Epidermal melanocyte (primary cell): ENCODE results near the gene KCNG2.

Source experiments
- DNase-seq: peaks from one replicate; pipeline ENCODE4 v3.0.0; 2011; ENCODE audit warnings: low spot score; ENCODE audit not compliant: insufficient read length

KCNG2 gene

DNA sequence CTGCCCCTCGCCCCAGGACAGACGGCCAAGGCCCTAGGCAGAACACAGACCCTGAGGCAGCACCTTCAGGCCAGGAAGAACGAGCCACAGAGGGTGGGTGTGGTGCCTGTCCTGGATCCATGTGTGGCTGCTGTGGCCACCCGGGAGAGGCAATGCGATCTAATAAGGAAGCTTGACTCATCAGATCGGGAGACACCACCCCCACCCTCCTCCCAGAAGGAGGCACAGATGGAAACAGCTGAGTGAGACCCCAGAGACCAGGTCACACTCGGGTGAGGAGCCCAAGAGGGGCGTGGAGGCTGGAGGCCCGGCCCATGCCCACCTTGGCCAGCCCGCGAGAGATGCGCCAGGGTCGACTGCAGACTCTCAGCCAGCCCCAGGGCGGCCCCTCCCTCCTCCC, 20.3 kb downstream of the KCNG2 start:
- no peak for DNase-seq

DNA sequence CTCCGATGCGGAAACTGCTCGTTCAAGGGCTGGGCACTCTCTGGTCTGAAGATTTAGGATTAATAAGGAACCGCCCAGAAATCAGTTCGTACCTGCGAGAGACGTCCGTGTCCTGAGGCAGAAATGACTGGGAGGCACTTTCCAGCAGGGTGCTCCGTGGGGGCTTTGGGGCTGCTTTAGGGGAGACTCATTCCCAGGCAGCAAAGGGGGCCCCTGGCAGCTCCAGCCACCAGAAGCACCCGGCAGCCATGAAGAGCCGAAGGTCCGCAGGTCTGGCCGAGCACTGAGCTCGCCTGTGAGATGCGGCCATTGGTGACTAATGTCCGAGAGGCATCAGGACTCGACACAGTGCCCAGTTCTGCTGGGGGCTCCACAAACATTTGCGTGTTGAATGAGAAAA, 20.9 kb downstream of the KCNG2 start:
- no peak for DNase-seq

DNA sequence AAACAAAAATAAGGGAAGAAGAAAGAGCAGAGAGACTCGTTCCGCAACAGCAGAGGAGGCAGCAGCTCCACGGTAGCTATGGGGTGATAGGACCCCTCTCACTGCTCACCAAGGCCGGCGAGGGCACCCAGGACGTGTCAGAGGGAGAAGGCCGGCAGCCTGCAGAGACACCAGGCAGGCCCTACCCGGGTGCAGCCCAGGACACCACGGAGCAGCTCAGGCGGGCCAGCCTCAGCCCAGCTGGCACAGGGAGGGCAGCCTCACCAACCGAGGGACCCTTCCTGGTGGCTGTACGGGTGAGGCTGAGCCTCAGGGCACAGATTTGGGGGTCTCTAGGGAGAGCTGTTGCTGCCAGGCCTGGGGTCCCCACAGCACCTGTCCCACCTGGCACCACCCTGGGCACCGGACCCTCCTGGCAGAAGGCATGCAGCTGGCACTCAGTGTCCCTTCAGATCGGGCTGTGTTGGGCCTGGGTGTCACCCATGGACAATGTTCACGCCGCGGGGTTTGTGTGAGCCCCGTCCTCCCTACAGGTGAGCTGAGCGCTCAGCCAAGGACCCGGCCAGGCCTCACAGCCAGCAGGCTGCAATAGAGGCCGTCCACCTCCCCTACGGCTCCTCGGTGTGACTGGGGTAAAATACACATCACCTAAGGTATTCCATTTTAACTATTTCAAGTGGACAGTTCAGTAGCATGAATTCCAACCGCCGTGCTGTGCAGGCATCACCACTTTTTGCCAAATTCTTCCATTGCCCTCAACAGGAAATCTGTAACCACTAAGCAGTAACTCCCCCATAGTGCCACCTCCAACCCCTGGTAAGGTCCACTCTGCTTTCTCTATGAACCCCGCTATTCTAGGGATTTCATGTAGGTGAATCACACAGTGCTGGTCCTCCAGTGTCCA, 21.6 kb downstream of the KCNG2 start:
- no peak for DNase-seq

DNA sequence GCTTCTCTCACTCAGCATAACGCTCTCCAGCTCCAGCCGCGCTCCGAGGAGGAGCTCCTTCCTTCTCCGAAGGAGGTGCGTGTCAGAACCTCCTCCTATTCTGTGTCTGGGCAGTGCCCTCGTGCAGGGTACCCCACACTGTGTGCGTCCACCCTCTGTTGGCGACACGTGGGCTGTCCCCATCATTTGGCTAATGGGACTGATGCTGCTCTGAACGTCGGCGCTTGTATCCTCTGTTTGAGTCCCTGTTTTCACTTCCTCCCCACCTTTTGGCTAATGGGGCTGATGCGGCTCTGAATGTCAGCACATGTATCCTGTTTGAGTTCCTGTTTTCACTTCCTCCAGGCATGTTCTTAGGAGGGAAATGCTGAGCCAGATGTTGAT, 22.2 kb downstream of the KCNG2 start:
- no peak for DNase-seq

DNA sequence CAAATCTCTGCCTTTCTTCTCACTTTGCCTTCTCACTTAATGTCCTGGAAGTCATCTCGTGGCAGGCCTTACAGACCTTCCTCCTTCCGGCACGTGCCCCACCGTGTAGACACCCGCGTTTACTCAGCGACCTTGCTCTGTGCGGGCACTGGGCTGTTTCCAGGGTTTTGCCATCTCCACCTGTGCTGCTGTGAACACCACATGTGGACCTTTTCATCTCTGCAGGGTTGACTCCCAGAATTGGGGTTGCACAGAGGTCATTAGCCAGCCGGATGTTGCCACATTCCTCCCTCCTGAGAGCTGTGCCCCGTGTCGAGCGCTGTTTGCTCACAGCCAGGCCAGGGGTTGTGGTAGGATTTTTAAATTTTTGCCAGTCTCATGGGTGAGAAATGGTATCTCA, 25.4 kb downstream of the KCNG2 start:
- DNase-seq = no peak

DNA sequence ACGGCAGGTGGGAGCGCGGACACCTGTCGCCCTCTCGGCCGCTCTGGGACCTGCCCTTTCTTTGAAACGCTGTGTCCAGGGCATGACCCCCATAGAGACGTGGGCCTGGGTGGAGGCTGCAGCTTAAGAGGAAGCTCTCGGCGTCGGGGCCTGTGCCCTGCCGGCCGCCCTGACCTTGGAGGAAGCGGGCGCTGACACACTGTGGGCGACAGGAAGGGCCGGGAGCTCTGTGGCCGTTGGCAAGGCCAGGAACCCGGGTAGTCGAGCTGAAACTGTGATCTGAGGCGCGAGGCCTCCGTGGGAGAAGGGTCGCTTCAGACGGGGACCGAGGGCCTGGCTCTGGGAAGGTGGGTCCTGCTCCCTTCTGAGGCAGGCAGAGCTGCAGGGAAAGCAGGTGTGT, 28.2 kb downstream of the KCNG2 start:
- no peak for DNase-seq

DNA sequence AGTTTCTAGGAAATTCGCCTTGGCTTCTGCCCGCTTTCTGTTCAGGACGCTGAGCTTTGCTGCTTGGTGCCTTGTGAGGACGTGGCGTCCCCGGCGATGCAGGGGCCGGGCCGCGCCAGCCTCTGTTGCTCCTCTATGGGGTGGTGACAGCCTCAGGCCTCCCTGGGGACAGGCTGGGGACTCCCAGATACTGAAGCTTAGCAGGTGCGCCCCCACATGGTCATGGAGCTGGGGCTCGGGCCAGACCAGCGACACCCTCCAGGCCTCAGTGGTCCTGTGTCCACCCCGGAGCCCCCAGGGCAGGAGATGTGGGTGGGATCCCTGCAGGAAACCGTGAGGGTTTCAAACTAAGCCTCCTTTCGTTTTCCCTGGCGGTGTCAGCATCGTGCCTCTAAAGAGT, 29.2 kb downstream of the KCNG2 start:
- DNase-seq = no peak

DNA sequence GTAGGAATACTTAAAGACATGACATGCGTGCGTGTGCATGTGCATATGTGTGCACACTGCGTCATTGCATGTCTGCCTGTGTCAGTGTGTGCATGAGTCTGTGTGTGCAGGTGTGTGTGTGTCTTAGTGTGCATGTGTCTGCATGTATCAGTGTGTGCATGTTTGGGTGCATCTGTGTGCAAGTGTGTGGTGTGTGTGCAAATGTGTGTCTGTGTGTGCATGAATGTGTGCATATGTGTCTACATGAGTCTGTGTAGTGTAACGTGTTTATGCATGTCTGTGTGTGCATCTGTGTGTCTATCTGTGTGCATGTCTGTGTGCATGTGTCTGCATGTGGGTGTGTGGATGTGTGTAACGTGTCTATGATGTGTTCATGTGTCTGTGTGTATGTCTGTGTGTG, 30.5 kb downstream of the KCNG2 start:
- DNase-seq = no peak

DNA sequence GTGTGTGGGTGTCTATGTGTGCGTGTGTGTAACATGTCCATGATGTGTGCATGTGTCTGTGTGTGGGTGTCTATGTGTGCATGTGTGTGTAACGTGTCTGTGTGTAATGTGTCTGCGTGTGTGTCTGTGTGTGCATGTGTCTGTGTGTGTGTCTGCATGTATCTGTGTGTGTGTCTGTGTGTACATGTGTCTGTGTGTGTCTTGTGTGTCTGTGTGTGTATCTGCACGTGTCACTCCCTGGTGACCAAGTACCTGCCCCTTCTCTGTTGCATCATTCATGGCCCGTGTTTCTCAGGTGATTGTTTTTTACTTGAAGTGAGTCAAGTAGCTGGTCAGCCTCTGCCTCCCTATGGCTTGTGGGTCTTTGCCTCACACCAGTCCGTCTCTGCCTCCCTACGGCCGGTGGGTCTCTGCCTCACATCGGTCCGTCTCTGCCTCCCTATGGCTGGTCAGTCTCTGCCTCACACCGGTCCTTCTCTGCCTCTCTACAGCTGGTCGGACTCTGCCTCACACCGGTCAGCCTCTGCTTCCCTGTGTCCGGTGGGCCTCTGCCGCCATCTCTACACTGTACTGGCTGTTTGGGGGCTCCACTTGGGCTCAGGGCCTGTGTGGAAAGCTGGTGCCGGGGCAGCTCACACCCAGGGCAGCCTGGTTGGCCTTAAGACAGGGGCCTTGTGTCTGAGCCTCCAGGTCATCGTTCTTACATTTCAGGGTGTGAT, 31.6 kb downstream of the KCNG2 start:
- DNase-seq = no peak

DNA sequence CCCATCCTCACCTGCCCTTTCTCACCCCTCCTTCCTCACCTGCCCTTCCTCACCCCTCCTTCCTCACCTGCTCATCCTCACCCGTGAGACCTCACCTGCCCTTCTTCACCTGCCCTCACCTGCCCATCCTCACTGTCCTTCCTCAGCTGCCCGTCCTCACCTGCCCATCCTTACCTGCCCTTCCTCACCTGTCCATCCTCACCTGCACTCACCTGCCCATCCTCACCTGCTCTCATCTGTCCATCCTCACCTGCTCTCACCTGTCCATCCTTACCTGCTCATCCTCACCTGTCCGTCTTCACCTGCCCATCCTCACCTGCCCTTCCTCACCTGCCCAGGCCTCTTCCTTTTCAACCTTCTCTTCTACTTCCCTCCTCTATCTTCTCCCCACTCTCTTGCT, 34.4 kb downstream of the KCNG2 start:
- no peak for DNase-seq

DNA sequence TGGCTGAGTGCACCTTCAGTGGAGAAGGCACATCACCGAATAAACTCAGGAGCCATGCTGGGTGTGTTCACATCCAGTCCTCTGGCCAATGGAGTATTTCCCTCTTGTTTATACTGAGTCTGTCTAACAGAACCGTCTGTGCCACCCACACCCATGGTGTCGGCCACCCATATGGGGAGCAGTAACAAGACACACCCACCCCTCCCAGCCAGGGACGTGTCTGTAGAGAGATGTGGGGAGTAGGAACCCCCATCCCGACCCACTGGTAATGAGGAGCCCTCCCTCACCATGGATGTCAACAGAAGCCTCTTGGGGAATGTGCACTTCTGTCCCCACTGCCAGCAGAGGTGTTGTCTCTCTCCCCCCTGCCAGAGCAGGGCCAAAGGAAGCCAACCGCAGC, 37.1 kb downstream of the KCNG2 start:
- DNase-seq = no peak

DNA sequence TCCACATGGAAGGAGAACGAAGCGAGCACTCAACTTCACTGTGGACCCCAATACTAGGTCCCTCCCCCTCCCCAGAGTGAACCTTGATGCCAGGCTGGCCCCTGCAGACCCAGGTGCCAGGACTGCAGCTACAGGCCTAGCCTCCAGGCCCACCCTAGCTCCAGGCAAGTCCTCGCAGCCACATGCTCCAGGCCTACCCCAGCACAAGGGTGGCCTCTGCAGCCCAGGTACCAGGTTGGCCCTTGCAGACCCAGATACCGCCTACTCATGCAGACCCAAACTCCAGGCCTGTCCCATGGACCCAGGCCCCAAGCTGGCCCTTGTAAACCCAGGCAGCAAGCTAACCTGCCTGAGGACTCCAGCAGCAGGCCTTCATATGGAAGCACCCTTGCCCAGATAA, 44.2 kb downstream of the KCNG2 start:
- no peak for DNase-seq

DNA sequence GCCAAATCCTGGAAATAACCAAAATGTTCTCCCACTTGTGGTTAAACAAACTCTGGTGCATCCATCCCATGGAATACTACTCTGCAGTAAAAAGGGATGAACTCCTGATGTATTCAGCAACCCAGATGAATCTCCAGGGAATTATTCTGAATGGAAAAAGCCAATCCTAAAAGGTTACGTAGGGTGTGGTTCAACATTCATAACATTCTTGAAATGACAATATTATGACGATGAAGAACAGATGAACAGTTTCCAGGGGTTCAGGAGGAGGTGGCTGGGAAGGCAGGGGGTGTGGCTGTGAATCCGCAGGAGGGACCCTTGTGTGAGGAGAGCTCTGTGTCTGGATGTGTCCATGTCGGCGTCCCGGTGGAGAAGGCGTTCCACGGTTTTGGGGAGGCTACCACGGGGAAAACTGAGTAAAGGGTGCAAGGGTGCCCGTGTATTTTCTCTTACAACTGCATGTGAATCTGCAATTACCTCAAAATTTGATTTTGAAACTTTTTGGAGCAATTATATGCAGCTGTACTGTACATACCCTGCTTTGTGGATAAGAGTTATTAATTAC, 47.3 kb downstream of the KCNG2 start:
- DNase-seq = no peak

DNA sequence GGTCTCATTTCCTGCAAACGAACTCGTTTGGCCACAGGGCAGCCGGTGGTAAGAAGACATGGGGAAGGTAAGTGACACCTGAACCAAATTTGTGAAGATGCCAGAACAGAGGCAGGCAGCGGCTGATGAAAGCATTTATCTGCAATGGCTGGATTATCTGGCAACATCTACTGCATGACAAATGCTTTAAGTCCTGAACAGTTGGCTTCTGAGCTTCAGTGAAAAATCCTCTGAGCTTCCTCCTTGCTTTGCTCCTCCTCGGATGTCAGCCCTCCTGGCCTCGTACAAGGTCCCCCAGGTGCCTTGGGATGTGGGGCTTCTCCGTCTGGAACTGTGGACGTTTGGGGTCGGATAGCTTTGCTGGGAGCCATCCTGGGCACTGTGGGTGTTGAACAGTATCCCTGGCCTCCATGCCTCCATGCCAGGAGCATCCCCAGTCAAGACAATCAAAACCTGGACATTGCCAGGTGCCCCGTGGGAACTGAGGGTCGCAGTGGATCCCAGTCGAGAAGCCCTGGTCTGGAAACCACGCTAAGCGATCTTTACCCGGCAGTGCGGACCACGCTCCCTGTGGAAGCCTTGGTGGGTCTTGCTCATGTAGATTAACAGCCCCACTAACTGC, 49.3 kb downstream of the KCNG2 start:
- DNase-seq = no peak

DNA sequence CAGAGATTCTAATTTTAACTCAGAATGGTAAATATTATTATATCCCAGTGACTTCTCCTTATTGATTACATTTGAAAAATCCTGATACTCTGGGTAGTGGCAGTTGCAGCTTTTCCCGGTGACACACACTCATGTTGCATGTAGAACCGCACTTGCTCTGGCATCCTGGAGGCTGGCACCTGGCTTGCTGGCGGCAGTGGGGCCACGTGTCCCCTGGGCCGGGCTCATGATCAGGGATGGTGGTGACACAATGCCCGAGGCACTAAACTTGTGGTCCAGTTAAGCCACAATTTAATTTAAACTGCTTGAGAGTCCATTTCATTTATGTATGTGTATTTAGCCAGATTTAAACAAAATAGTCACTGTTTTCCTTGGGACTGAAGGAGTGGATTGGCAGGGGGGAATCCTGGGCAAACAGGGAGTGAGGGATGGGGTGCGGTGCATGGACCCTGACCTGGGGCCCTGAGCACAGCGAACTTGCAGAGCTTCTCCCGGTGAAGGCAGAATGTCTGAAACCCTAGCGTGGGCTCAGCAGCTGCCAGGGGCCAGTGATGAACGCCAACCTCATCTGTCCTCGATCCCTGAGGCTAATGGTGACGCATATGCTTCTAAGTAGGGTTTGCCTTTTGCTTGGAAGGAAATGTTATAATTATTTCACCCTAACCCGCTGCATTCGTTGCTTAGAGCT, 50.0 kb downstream of the KCNG2 start:
- no peak for DNase-seq

DNA sequence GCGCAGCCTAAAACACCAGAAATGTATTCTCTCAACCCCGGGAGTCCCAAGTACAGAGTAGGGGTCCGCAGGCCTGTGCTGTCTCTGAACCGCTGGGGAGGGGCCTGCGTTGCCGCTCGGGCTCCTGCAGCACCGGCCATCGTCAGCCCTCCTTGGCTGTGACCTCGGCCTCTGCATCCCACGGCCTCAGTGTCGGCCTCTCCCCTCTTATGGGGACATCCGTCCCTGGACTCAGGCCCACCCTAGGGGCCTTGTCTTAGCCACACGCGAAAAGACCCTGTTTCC, 50.5 kb downstream of the KCNG2 start:
- DNase-seq = no peak

DNA sequence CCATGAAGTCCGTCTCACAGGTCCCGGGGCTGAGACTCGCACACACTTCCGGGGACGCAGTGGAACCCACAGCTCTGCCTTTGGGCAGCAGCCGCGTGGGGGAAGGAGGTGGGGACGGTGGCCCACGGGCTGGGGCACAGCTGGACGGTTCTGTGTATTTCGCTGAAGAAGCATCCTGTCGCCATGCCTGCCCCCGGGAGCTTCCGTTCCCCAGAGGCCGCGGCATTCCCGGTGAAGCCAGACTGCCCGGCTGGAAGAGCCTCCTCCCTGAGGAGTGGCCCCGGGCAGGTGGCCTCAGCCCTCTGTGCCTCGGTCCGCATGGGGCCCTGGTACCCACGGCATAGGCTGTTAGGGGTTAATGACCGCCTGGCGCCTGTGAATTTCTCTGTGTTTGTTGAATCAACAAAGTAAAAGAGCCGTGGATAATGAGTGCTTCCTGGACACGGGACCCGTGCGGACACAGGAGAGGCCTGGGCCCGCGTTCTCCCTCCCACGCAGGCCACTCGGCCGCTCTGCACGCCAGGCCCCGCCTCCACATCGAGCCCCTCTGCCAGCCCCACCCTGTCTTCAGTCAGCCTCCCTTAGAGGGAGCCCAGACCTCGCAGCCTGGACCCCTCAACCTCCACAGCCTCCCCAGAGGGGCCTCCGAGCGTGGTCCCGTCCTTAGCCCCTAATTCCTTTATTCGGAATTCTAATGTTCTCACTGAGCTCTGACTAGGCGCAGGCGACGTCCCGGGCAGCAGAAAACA, 51.0 kb downstream of the KCNG2 start:
- no peak for DNase-seq

DNA sequence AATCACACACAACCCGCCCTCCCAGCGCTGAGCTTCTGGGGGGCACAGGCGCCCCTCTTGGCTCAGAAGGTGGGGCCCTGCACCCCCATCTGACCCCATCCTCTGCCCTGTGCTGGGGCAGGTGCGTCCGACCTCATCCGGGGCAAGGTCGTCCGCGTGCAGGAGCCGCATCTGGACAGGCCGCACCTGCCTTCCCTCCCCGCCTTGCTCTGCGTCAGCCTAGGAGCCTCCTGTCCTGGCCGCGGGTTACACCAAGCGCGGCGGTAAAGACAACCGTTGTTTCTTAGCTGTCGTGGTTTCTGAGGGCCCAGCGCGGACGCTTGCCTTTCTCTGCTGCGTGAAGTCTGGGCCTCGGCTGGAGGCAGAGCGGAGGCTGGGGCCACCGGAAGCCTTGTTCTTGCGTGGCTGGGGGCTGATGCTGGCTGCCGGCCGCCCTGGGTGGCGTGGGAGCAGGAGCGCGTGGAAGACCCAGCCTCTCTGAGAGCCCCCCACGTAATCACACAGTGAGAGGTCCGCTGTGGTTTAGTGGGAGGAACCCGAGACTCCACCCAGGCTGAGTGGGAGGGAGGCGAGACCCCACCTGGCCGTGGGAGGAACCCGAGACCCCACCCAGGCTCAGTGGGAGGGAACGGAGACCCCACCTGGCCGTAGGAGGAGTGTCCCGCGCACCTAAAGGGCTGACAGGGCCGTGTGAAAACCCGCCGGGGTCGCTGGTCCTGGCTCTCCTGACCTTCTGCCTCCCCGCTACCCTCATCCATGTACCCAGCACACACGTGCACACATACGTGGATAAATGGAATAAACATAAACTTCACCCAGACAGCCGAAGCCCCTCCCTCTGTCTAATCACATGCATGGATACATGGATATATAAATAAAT, 51.8 kb downstream of the KCNG2 start:
- no peak for DNase-seq

DNA sequence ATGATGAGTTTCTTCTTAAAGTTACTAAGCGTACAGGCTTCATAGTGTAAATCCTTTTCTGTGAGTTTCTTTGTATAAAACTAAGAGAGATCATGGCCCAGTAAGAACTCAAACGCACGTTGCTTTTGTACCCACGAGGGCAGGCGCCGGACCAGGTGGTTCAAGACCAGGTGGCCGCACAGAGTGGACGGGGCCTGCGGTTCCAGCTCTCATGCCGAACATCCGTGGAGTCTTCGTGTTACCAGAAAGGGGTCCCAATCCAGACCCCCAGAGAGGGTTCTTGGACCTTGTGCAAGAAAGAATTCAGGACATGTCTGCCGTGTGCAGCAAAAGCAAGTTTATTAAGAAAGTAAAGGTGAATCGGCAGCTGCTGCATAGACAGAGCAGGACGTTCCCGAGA, 53.0 kb downstream of the KCNG2 start:
- DNase-seq = no peak

DNA sequence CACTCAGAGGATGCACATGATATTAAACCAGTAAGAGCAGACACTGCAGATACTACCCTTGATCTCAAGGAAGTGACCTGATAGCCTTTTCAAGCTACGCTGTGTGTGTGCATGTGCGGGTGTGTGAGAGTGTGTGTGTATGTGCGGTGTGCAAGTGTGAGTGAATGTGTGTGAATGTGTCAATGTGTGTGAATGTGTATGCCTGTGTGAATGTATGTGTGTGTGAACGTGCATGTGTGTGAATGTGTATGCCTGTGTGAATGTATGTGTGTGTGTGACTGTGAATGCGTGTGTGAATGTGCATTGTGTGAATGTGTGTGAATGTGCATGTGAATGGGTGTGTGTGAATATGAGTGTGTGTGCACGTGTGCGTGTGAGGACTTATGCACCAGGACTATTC, 53.8 kb downstream of the KCNG2 start:
- no peak for DNase-seq
